Right ventricle myocardium inferior (tissue), 1 donor: ENCODE data around the gene ARID3C. TPM values are rescaled to one million over a fixed set of nuclear protein-coding genes. Genes with fewer than 3 reads are reported as not detected.

Experiments used
- ATAC-seq: fragments of 200-7000 bp; cut with Tn5 transposase; one replicate; pipeline ENCODE4 v1.9.1; 2020; ENCODE audit warnings: mild to moderate bottlenecking, moderate library complexity
- DNase-seq: peaks from one replicate; pipeline ENCODE4 v3.0.0; 2021; ENCODE audit errors: missing footprints
- intact Hi-C: fragments of 100-400 bp; cut with DNase I; formaldehyde crosslinking; loops from one replicate; pipeline ENCODE4 v1.11.0; 2022
- total RNA-seq: library from RNA; stranded (reverse); fragmentation: NEBNext Ultra II Directional; extraction: Animal tissue kit (Norgen Biotek cat#: 25700); gene quantifications from one replicate; pipeline ENCODE4 v1.2.1, GENCODE V29; 2021
- donor health status: DM: no; HTN: yes; CAD: no; lungs with severe emphysema.

ARID3C gene
- total RNA-seq, 1 donor from 2014 or later = not detected

DNA sequence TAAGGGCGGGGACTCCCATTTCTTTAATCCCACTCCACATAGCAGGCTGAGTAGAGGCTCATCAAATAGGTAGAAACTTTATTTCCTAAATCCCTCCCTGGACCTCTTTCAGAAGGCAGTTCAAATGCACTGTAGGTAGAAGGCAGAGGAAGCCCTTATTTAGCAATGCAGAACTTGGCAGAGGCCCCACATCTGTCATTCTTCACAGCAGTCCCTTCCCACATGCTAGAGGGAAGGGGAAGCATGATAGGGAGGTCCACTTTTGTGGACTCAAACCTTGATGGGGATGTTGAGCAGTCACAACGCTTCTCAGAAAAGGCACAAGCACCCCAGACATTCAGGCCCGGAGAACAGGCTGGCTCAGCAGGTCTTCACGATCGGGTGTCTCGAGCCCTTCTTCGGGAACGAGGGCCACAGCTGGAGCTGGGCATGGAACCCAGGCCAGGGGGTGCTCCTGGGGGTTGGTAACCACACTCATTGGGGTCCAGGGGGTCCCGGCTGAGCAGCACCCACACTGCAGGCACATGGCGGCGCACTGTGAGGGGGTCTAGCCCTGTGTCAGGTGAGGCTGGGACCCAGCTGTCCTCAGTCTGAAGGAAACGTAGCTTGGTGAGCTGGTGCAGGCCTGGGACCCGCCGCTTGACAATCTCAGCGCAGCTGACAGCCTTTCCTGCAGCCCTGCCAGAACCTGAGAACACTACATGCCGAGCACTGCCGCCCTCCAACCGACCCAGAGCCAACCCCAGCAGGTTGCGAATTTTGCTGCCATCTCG, 18.2 kb downstream of the ARID3C start:
- no peak for DNase-seq
- peak; percentile 35 for ATAC-seq
- intact Hi-C loops = loop anchor here (10.0 kb wide), 1 partner anchor 486 kb away; the partner anchor contains the start of gene DCAF12

DNA sequence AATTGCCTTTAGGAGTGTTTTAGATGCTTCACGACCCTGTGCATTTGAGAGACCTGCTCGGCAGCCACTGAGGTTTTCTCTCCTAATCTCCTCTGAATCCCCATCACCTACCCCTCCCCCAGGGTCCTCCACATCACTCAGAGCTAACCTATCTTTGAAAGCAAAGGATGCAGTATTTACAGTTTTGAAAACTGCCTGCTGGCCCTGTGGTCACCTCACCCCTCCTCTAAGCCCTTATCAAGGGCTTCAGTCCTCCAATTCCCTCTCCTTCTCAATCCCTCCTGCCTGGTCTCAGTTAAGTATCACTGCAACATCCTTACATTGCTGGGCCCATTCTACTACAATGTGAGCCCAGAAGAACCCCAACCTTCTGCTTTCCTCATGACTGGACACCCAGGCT, 21.5 kb downstream of the ARID3C start:
- ATAC-seq (no peak), DNase-seq (no peak)
- intact Hi-C loops = no loop called here

DNA sequence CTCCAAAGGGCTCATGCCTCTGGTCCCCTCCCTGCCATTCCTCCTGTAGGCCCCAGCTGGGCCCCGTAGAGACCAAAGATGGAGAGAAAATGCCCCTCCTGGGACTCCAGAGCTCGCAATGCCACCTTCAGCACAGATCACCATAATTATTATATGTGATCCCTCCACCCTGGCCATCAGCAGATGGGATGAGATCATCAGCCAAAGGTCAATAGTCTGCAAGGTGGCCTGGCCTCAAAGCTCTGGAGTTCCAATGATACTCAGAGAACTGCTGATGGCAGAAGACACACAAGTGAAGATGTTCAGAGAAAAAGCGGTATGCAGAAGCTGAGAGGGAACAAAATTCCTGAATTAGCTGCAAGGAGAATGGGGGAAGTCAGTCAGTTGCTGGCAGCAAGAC, 22.0 kb downstream of the ARID3C start:
- ATAC-seq = no peak
- intact Hi-C loops = no loop called here
- DNase-seq = no peak

DNA sequence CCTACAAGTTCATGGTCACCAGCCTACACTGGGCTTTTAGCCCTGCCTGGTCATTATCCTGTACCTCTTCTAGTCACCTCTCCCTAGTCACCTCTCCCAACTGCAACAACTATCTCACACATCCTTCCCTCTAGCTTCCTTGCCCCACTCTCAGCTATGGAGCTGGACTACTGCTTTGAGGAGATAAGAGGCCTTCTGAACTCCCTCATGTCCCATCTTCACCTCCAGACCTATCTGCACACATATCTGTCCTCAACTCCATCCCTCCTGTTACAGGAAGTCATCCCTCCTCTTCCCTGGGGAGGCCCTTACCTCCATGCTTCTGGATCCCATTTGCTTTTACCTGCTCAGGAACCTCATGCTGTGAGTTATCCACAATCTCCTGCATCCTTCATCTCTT, 22.7 kb downstream of the ARID3C start:
- DNase-seq (no peak), ATAC-seq (no peak)
- intact Hi-C loops = no loop called here

DNA sequence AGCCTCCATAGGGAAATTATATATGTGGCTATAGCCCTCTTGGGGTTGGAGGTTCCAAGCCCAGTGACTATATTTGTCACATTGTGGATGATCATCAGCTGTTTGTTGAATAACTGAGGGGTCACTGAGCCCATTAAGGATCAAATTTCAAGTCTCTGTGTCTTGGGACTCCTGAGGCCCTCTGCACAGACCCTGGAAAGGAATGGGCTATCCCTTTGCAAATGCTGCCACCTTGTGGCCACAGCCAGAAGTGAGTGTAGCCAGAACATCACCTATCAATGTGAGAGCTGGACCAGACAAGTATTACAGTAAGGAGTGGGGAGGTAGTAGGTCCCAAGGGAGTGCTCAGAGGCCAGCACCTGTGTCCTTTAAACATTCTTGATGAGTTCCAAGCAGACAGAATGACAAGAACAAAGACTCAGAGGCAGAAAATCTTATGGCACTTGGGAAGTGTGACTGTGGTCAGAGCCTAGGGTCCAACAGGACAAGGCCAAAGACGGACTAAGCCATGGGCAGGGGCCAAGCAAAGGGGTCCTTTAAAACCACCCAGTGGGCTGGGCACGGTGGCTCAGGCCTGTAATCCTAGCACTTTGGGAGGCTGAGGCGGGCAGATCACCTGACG, 25.1 kb downstream of the ARID3C start:
- intact Hi-C loops = loop anchor here (2.0 to 5.0 kb wide), 2 partner anchors 55 to 271 kb away; no protein-coding TSS in a partner anchor
- ATAC-seq (peak; percentile 84), DNase-seq (peak; percentile 90)

DNA sequence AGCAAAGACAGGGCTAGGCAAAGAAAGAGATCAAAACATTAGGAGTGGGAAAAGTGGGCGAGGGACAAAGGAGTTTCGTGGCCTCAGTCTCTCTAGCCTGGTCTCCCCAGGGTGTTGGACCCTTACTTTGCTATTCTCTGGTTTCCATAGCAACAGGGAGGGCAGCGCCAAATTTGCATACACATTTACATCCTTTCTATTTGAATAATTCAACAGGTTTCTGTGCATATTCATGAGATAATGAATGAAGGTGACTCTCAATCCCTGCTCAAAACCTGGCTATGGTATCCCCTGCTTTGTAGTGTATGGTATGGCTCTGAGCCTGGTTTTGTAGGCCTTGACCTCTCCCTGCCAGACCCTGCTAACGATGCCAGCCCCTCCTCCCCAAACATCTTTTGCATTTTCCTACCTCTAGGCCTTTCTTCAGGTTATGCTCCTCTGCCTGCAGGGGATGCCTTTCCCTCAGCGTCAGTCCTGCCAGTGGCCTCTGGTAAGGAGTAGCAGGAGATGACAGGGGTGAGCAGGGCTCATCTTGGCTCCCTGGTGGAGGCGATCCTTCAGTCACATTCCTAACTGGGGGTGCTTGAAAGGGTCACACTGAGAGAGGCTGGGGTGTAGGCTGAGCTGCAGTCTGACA, 26.8 kb downstream of the ARID3C start:
- intact Hi-C loops = loop anchor here (2.0 to 5.0 kb wide), 2 partner anchors 53 to 270 kb away; no protein-coding TSS in a partner anchor
- DNase-seq = no peak
- no peak for ATAC-seq

DNA sequence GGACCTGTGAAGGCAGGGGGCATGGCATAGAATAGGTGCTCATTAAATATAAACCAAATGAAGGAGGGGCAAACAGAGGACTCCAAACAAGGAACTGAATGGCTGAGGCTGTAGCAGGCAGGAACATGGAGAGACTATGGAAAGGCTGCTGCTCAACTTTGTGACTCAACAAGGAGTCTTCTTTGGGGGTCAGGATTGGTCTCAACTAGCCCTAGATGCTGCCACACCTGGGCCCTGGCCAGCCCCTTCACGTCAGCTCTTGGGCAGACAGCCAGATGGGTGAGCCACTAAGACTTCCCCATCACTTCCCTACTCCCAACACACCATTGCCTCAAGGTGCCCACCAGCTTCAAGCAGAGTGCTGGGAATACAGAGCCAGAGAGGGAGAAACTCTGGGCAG, 28.0 kb downstream of the ARID3C start:
- intact Hi-C loops = loop anchor here (5.0 kb wide), 1 partner anchor 269 kb away; no protein-coding TSS in a partner anchor
- ATAC-seq = no peak

DNA sequence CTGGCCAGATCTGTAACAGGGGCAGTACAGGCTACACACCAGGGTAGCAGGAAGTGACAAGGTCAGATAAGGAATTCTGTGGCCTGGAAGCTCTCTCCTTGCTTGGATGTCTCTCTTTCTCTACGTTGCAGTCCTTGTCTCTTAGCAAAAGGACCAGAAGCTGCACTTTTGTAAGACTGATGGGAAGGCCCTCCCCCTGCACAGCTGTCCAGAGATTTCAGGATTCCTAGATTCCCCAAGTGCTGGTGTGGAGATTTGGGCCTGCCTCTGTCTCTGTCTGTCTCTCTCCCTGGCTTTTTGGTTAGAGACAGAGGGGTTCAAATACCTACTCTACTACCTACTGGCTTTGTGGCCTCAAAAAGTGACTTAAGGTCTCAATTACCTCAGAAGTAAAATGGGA, 29.3 kb downstream of the ARID3C start:
- ATAC-seq = no peak
- intact Hi-C loops = loop anchor here (10.0 kb wide), 1 partner anchor 195 kb away; no protein-coding TSS in a partner anchor
- DNase-seq = no peak

More for the DNA sequence above, 28.0 kb downstream of the ARID3C start:
- no peak for DNase-seq

DNA sequence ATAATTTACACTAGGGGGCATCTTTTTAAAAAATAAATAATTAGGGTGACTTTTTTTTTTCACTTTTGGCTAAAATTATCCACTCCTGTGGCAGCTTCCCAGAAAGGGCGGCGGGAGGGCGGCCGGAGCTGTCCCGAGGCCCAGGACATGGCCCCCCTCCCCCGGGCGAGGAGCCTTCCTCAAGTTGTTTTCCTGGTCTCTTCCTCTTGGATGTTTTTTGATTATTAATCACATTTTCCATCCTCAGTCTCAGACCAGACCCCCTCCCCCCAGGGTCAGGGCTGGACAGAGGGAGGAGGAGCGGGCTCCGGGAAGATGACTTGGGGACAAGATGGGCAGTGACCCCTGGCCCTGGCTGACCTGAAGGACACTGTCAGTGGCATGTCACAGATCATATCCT, 34.7 kb downstream of the ARID3C start:
- ATAC-seq (no peak), DNase-seq (no peak)
- intact Hi-C loops = loop anchor here (5.0 to 10.0 kb wide), 2 partner anchors 92 to 189 kb away; no protein-coding TSS in a partner anchor

DNA sequence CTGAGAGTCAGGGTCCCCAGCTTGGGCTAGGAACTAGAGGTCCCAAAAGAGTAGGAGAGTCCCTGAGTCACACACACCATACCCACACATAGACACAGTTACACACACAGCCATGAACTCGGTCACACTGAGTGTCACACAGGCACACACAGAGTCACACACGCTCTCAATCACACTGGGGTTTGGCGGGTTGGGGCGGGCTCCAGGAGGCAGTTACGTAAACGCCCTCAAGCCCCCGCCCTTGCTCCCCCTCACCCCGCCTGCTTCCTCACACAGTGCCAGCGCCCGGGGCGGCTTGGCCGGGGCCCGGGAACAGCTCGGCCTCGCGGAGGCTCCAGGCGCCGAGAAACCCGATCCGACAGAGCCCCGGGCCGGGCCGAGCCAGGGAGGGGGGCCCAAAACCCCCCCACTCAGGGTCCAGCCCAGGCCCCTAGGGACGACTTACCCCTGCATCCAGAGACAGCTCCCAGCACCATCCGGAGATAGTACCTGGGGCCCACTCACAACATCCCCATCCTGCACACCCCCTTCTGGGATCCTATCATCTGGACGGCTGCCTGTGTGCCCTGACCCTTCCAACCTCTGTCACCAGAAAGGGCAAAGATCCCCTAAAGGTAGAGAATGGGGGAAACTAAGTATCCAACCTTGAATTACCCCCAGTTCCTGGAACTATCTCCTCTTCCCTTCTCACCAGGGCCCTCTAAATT, 35.8 kb downstream of the ARID3C start:
- intact Hi-C loops = loop anchor here (5.0 to 10.0 kb wide), 2 partner anchors 91 to 188 kb away; no protein-coding TSS in a partner anchor
- ATAC-seq = peak; percentile 86
- DNase-seq = peak; percentile 92

DNA sequence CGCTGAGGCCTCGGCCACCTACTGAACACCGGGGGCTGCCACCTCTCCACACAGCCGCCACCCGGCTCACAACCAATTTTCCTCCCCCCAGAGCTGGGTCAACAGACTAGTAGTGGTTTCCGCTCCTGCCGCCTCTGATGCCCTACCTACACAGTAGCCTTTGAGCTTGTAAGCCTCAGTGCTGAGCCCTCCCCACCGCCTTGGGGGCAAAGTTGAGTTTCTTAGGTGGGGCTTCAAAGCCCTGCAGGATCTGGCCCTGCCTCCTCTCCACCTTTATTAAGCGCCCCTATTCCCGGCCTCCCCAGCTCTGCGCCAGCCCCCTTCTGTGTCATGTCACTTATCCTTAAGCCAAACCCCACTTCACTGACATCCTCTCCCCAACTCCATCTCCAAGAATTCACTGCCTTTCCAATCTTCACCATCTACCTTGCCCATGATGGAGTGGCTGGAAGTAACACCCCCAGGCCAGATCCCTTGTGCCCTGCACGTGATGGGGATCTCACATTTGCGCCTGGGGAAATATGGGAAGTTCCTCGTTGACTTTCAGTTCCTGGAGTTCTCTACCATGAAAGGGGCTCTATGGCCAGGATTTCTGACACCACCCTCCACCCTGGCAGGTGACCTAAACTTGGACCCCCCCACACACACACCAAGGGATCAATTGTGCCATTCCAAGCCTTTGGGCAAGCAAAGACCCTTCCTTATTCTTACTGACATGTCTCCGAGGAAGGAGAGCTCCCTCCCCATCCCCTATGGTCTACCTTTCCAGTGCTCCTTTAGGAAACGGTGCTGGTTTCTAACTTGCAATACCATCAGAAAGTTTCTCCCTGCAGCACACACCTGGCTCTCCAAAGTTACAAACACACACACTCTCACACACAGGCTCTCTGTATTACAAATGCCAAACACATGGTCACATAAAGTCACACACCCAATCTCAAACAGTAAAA, 36.7 kb downstream of the ARID3C start:
- intact Hi-C loops = loop anchor here (1.0 to 10.0 kb wide), 3 partner anchors 44 to 187 kb away; no protein-coding TSS in a partner anchor
- no peak for DNase-seq

DNA sequence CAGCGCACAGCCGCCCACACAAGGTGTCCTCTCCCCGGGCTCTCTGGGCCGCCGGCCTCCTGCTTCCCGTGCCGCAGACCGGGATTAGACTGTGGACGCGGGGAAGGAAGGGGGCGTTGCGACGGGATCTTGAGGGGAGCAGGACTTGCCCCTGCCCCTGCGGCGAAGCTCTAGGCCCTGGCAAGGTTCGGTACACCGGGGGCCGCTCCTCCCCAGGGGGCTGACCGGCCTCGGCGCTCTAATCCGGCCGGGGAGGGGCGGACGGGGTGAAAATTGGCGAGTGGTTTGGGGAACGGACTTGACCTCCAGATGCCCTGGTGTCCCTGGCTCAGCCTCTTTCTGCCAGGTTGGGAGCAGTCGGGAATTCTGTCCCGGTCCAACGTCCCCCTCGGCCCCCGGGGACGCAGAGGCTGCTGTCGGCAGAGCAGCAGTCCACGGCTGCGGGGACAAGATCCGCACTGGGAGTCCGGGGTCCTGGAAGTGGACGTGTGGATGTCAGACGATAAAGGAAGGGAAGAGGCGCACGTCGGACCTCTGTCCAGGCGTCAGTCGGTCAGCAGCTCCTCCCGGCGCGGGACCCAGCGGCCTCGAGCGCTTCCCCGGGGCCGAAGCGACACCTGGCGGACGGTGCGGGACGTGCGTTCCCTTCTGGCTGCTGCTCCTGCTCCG, 37.5 kb downstream of the ARID3C start:
- DNase-seq (peak; percentile 93), ATAC-seq (peak; percentile 74)
- intact Hi-C loops = loop anchor here (1.0 to 10.0 kb wide), 3 partner anchors 43 to 187 kb away; no protein-coding TSS in a partner anchor

More for the DNA sequence above, 36.7 kb downstream of the ARID3C start:
- no peak for ATAC-seq

DNA sequence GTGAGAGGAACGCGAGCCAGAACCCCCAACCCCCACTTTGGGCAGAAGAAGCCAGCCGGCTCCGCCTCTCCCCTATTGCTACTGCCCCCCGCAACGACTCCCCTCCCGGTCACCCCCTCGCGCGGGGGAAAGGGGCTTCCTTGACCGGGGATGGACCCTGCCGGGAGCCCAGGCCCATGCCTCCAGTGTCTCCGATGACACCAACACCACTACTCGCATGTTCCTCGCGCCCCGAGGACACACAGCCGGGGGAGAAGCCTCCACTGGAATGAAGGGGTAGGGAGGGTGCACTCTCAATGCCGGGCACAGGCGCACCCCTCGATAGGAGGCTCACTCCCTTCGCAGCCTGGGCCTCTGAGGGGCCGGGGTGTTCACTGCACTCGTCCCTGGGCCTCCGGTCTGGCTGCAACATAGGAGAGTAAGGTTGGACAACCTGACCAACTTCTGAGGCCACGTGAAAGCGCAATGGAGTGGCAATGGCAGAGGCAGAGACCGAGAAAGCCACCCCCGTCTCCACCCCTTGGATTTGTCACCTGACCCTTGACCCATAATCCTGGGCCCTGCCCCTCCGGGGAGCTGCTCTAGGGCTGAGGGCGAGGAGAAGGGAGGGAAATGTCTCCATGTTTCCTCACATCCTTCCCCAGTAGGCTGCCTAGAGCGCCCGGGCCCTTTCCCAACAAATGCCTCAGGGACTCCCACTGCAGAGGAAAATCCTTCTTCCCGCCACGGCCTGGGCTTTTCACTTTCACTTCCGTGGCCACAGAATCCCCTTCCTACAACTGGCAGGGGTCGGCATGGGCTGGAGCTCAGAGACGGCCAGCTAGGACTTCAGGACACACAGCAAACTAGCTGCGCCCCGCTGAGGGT, 38.3 kb downstream of the ARID3C start:
- ATAC-seq (peak; percentile 20), DNase-seq (peak; percentile 76)
- intact Hi-C loops = loop anchor here (1.0 to 10.0 kb wide), 3 partner anchors 42 to 186 kb away; no protein-coding TSS in a partner anchor

DNA sequence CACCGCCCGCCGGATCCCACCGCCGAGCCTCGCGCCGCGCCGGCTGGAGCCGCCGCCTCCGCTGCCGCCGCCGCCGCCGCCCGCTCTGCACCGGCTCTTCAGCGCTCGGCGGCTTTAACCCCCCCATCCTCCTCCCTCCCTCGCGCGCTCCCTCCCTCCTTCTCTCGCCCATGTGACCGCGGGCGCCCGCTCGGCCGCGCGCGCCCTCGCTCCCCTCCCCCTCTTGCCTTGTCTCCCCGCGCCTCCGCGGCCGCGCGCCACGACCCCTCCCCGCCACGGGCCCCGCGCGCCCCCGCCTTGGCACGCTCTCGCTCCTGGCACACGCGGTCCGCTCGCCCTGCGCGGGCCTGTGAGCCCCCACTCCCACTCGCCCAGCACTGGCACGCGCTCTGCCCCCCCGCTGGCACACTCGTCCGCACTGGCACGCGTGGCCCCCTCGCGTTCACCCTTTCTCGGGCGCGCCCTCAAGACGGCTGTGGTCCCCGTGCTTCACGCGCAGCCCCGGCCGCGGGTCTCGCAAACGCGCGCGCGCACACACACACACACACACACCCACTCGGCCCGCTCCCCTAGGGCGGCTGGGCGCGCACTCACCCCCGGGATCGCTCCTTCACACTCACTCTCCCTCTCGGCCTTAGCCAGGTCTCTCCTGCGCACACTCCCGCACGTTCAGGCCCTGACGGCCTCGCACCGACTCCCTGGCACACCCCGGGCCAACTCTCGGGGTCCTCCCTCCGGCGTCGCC, 39.1 kb downstream of the ARID3C start, which contains the start of gene CNTFR:
Gene CNTFR (minus strand): TSS at position 89 of the 745 bp plus-strand sequence. CDS start 20,743 bp downstream, outside the sequence.
- ATAC-seq (no peak), DNase-seq (peak; percentile 72)
- intact Hi-C loops = loop anchor here (5.0 to 10.0 kb wide), 2 partner anchors 88 to 185 kb away; no protein-coding TSS in a partner anchor
